ENCODE results near the gene ROR1.
"Not testable (repeated sequence)": the region's sequence is repeated elsewhere in the genome, so short reads cannot be mapped to it uniquely, and the experiment has no call there.

ROR1 gene

DNA sequence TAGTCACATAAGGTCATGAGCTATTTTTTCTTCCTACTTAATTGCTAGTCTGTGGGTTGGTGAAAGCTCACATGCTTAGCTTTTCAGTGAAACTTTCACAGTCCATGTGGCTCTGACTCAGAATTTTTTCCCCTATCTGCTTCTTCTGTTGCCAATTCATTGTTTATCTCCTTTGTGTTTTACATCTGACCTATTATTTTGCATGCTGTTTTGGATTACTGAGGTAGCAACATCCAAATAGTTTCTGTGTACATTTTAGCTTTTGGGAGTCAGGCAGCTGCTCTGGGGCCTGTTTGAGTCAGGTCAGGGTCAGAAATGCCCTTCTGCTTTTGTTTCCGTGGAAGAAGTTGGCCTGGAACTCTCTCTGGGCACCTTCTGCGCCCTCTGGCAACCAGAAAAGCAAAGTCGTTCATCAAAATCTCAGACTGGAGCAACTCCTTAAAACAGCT, 40.0 kb downstream of the ROR1 start:
- DNase-seq, result no peak
- no peak for TF ChIP-seq POLR2A (IDR thresholded peaks at IDR 0.05; ENCODE audit: low read length)
- TF ChIP-seq GATA1 (IDR thresholded peaks at IDR 0.05; ENCODE audit: low read depth, low read length), result no peak

DNA sequence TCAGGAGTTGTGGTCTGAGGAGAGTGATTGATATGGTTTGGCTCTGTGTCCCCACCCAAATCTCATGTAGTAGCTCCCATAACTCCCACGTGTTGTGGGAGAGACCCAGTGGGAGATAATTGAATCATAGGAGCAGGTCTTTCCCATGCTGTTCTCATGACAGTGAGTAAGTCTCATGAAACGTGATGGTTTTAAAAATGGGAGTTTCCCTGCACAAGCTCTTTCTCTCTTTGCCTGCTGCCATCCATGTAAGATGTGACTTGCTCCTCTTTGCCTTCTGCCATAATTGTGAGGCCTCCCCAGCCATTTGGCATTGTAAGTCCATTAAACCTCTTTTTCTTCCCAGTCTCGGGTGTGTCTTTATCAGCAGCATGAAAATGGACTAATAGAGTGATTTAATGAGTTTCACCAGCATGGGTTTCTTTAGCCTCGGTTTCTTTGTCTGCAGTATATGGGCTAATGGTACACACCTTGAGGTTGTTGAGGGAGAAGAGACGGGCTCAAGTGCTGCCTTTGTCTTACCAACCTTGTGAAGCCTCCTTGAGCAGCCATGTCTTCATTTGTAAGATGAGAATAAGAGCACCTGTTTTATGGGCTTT, 42.5 kb downstream of the ROR1 start:
- DNase-seq, result not testable (repeated sequence)

DNA sequence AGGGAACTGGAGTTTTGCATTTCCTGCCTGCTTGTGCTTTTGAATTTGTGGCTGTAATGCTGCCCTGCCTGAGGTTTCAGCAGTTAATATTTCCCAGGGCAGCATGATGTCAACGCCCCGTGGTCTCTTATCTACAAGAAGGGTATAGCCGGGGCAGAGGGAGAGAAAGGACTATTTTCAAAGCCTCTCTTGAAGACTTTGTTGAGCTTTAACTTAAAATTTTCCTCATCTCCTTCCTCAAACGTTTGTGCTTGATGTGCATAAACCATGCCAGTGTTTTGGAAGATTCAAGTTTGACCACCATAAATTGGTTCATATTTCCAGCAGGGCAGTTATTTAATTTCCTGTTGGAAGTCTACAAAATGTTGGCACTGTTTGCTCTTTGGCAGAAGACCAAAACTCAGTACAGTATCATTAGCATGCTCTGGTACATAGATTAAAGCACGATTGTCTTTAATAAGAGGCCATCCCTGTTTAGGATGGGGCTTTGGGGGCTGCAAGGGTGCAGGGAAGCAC, 43.4 kb downstream of the ROR1 start:
- DNase-seq, result no peak
- TF ChIP-seq GATA1 (IDR thresholded peaks at IDR 0.05; ENCODE audit: low read depth, low read length), result no peak
- no peak for TF ChIP-seq POLR2A (IDR thresholded peaks at IDR 0.05; ENCODE audit: low read length)

DNA sequence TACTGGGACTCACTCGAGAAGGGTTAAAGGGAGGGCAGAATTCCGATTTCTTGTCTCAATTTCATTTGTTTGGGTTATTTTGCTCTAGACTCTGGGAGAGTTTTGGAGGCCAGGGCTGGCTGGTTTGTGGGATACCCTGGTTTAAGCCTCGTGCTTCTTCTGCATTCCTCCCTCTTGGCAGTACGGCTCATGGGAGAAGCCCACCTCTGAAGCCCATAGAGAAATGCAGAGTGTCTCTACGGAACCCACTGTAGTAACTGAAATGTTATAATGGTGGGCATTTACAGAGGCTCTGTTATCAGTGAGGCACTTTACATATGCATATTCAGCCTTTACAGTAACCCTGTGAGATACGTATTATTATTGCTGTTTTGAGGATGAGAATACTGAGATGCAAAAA, 43.9 kb downstream of the ROR1 start:
- TF ChIP-seq GATA1 (IDR thresholded peaks at IDR 0.05; ENCODE audit: low read depth, low read length) (no peak), POLR2A (IDR thresholded peaks at IDR 0.05; ENCODE audit: low read length) (no peak)

DNA sequence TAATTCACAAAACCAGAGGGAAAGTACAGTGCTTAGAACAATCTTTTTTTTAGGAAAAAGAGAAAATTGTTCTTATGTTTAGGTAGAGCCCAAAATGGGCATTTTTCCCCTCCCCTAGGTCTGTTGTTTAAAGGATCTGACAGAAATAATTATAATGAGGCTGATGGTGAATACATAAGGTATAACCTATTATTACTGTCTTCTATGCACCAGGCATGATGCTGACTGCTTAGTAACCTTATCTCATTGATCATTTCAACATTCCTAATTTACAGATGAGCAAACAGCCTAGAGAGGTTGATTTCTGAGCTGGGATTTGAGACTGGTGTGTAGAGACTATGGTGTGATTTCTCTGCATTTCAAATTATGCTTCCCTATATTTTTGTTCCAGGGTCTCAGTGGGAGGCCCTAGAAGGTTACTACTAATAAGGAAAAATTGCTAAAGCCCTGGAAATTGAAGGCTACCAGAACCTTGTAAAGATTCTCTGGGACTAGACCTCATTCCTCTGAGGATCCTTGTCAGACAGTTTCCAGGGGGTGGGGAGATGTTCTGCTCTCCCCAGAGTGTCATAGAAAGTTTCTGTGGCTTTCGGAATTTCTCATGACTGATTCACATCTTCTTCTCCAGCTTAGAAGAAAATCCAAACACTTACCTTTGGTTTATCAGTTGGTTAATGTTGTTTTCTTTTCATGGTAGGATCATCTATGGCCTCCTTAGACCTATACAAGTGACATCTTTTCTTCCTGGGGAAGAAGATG, 44.9 kb downstream of the ROR1 start:
- TF ChIP-seq POLR2A (IDR thresholded peaks at IDR 0.05; ENCODE audit: low read length), result no peak
- no peak for TF ChIP-seq GATA1 (IDR thresholded peaks at IDR 0.05; ENCODE audit: low read depth, low read length)
- DNase-seq, result no peak

More for the DNA sequence above, 43.9 kb downstream of the ROR1 start:
- DNase-seq, result no peak

DNA sequence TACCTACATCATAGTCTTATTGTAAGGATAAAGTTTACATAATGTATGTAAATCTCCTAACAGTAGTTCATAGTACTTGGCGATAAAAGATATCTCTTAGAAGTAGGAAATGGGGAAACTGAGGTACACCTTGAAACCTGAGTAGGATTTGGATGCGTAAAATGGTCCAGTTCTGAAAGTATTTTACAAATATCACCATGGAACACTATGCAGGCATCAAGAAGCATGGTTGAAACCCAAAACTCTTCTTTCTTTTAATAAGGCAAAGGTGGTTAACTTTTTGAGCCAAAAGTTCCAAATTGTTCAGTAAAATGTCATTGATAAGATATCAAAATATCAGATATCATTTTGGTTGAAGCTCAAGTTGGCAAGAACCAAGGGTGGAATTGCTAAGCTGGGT, 46.0 kb downstream of the ROR1 start:
- no peak for DNase-seq
- no peak for TF ChIP-seq POLR2A (IDR thresholded peaks at IDR 0.05; ENCODE audit: low read length)
- no peak for TF ChIP-seq GATA1 (IDR thresholded peaks at IDR 0.05; ENCODE audit: low read depth, low read length)

DNA sequence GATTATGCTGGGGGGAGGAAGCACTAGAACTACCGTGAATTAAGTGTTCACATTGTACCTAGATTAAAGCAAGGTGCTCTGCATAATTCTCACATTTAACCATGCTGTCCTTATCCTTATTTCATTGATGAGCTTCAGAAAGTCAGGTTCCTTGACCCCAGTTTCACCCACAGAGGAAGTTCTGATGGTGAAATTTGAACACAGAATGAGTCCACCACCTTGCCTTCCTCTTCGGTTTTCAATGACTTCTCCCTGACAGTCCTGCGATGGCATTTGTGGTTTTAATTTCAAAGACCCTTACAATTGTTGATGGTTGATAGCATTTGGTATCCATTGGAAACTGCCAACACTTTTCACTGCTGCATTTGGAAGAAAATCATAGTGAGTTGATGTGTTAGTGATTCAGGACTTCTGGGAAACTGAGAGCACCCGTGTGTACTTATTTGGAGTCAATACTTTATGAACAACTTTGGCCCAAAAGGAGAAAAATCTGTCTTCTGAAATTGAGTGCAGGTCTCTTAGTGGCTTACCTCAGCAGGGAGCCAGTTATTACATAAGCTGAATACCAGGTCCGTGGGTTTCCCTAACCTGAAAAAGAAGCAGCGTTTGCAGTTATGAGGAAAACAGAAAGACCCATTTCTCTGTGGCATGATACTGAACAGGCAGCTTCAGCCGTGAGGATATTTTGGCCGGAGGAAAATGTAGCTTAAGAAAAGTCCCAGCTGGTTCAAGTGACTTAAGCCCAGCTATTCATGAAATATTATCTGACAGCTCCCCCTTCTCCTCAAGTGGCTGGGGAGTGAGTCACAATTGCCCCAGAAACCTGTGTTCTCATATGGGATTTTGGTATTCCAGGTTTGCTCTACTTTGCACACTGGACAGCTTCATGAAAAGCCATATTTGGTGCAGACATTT, 47.5 kb downstream of the ROR1 start:
- no peak for TF ChIP-seq GATA1 (IDR thresholded peaks at IDR 0.05; ENCODE audit: low read depth, low read length)
- TF ChIP-seq POLR2A (IDR thresholded peaks at IDR 0.05; ENCODE audit: low read length), result no peak
- no peak for DNase-seq

DNA sequence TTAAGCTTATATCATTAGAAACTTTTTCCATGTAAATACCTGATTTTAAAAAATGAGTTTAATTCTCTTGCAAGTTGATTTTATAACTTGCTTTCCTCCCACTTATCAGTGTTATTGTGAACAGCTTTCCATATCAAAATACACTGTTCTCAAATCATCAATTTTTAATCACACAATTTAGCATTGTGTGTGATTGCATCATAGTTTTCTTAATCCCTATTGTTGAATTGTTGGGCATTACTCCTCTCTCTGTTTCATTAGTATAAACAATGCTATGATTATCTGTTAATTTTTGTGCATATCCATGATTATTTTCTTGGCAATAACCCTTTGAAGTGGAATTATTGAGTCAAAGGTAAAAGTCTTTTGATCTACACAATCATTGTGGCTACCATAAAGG, 48.7 kb downstream of the ROR1 start:
- TF ChIP-seq POLR2A (IDR thresholded peaks at IDR 0.05; ENCODE audit: low read length) (no peak), GATA1 (IDR thresholded peaks at IDR 0.05; ENCODE audit: low read depth, low read length) (no peak)
- DNase-seq, result no peak

DNA sequence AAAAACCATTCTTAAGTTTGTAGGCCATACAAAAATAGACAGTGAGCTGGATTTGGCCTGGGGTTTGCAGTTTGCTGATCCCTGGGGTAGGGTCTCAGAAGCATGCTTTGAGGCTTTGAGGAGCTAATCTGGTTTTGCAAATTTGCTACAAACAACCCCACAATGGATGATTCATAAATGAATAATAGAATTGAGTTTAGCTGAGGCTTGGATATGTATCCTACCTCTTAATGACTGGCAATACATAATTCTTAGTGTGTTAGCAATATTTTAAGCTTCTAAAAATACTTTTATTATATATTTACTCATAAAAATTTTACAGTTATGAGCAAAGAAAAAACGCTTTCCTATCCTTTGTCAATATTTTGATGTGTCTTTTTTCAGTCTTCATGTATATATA, 50.6 kb downstream of the ROR1 start:
- no peak for TF ChIP-seq POLR2A (IDR thresholded peaks at IDR 0.05; ENCODE audit: low read length)
- no peak for TF ChIP-seq GATA1 (IDR thresholded peaks at IDR 0.05; ENCODE audit: low read depth, low read length)
- DNase-seq, result no peak

DNA sequence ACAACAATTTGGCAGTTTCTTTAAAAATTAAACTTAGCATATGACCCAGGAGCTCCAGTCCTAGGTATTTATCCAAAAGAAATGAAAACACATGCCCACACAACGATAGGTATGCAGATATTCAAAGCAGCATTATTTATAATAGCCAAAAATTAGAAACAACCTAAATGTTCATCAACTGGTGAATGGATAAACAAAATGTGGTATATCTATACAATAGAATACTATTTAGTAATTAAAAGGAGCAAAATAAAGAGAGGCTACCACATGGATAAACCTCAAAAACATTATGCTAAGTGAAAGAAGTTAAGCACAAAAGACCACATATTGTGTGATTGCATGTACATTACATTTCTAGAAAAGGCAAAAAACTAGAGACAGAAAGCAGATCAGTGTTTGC, 51.3 kb downstream of the ROR1 start:
- no peak for TF ChIP-seq GATA1 (IDR thresholded peaks at IDR 0.05; ENCODE audit: low read depth, low read length)
- no peak for TF ChIP-seq POLR2A (IDR thresholded peaks at IDR 0.05; ENCODE audit: low read length)
- no peak for DNase-seq

DNA sequence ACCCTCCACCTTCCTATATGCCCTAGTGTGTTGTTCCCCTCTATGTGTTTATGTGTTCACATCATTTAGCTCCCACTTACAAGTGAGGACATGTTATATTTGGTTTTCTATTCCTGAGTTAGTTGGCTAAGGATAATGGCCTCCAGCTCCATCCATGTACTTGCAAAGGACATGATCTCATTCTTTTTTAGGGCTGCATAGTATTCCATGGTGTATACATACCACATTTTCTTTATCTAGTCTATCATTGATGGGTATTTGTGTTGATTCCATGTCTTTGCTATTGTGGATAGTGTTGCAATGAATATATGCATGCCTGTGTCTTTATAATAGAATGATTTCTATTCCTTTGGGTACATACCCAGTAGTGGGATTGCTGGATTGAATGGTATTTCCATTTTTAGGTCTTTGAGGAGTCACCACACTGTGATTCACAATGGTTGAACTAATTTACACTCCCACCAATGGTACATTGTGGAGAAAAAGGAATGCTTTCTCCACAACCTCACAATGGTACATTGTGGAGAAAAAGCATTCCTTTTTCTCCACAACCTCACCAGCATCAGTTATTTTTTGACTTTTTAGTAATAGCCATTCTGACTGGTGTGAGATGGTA, 52.5 kb downstream of the ROR1 start:
- DNase-seq, result not testable (repeated sequence)

DNA sequence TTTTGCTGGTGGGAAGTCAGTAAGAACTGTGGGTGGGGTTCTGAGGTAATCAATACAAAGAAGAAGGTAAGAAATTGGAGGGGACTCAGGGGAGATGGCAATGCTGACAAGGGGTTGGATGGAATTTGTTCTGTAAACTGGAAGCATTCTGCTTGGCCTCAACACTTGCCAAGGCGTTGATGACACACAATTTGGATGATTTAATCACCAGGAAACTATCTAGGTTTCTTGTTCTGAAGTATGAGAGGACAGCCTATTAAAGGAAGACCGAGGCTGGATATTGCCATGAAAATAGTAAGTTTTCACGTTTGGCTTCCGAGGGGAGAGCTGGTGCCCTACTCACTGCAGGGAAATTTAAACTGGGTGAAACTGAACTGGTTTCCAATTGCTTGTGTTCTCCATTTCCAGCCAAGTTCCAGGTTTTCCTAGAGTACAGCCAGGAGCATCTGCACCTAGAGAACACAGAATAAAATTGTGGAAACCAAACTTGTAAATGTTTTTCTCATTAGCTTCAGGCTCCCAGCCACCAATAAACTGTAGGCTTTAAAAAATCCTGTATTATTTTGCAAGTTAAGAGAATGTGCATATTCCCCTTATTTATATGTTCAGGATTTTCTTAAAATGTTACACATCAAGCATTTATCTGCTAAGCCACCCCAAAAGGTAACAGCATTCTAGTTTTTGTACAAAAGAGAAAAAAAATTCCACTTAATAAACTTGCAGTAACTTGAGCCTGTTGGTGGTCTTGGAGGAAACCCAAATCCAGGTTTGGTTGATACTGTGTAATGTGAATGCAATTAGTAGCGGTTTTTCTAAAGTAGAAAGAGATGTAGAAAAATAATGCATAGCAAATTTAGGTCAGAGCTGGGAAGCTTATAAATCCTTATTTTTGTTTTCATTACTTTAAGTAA, 53.8 kb downstream of the ROR1 start:
- DNase-seq, result no peak
- TF ChIP-seq POLR2A (IDR thresholded peaks at IDR 0.05; ENCODE audit: low read length) (no peak), GATA1 (IDR thresholded peaks at IDR 0.05; ENCODE audit: low read depth, low read length) (no peak)
